IMR-90 (cell line): ENCODE measurements around the gene CD6. TPM values are rescaled to one million over a fixed set of nuclear protein-coding genes. Genes with fewer than 3 reads are reported as not detected.

Experiments
- ATAC-seq: fragments of 200-7000 bp; cut with Tn5 transposase; 2 replicates; pipeline ENCODE4 v1.9.1; 2020; ENCODE audit warnings: low read depth, mild to moderate bottlenecking, moderate library complexity
- BruUV-seq: library from RNA; stranded (reverse); fragments of 400-500 nt; replicated peaks from 2 replicates; lab custom pipeline; 2021; lab: Mats Ljungman, UMichigan
- CTCF ChIA-PET: fragments of 300-600 bp; formaldehyde crosslinking; extraction: SDS; loops from one replicate; lab custom pipeline; 2021; ENCODE audit warnings: antibody characterized with exemption; lab: Yijun Ruan, JAX
- POLR2A ChIA-PET: fragments of 300-600 bp; sonication (Branson Sonifier 250); formaldehyde crosslinking; loops from one replicate; lab custom pipeline; 2022; ENCODE audit warnings: antibody characterized with exemption; ENCODE audit not compliant: unreplicated experiment; lab: Charles Lee
- DNase-seq: peaks from one replicate; pipeline ENCODE4 v3.0.0; 2013
- H2AFZ ChIP-seq: replicated peaks from 2 replicates; pipeline ENCODE3; 2013; ENCODE audit warnings: low read length, mild to moderate bottlenecking; ENCODE audit not compliant: poor library complexity
- H2AK5ac ChIP-seq: 2 replicates; pipeline ENCODE4 v1.6.1; 2013; ENCODE audit warnings: low read depth, low read length, inconsistent platforms
- H2AK9ac ChIP-seq: replicated peaks from 2 replicates; pipeline ENCODE3; 2013; ENCODE audit warnings: mild to moderate bottlenecking, low read depth, low read length, moderate library complexity; ENCODE audit not compliant: poor library complexity
- H2BK120ac ChIP-seq: 2 replicates; pipeline ENCODE4 v1.6.1; 2013; ENCODE audit warnings: low read depth, low read length, inconsistent platforms
- H2BK15ac ChIP-seq: 3 replicates; pipeline ENCODE4 v1.6.1; 2013; ENCODE audit warnings: low read depth, low read length, inconsistent platforms
- H2BK20ac ChIP-seq: 2 replicates; pipeline ENCODE4 v1.6.1; 2013; ENCODE audit warnings: low read depth, mild to moderate bottlenecking, inconsistent platforms, low read length, moderate library complexity
- H2BK5ac ChIP-seq: 2 replicates; pipeline ENCODE4 v1.6.1; 2013; ENCODE audit warnings: mild to moderate bottlenecking, low read depth, low read length, inconsistent platforms; ENCODE audit not compliant: poor library complexity, severe bottlenecking
- H3K14ac ChIP-seq: replicated peaks from 2 replicates; pipeline ENCODE4 v1.6.1; 2013; ENCODE audit warnings: low read depth, low read length, inconsistent platforms
- H3K18ac ChIP-seq: 2 replicates; pipeline ENCODE4 v1.6.1; 2013; ENCODE audit warnings: low read depth, low read length, control low read depth
- H3K23ac ChIP-seq: 2 replicates; pipeline ENCODE4 v1.6.1; 2013; ENCODE audit warnings: low read depth, low read length, inconsistent platforms
- H3K27ac ChIP-seq: 2 replicates; pipeline ENCODE4 v1.5.1; 2013; ENCODE audit warnings: mild to moderate bottlenecking, control low read depth, low read length; ENCODE audit not compliant: insufficient read depth
- H3K27me3 ChIP-seq: 2 replicates; pipeline ENCODE4 v1.6.1; 2013; ENCODE audit warnings: low read length; ENCODE audit not compliant: control insufficient read depth, insufficient read depth
- H3K36me3 ChIP-seq: 2 replicates; pipeline ENCODE4 v1.6.1; 2013; ENCODE audit warnings: low read length, mixed read lengths; ENCODE audit not compliant: control insufficient read depth, insufficient read depth
- H3K4ac ChIP-seq: 2 replicates; pipeline ENCODE4 v1.6.1; 2013; ENCODE audit warnings: low read depth, low read length, inconsistent platforms
- H3K4me1 ChIP-seq: 2 replicates; pipeline ENCODE4 v1.6.1; 2013; ENCODE audit warnings: low read length, mixed read lengths; ENCODE audit not compliant: control insufficient read depth, insufficient read depth
- H3K4me2 ChIP-seq: 2 replicates; pipeline ENCODE4 v1.6.1; 2013; ENCODE audit warnings: low read depth, mild to moderate bottlenecking, control low read depth, low read length, moderate library complexity
- H3K4me3 ChIP-seq: 2 replicates; pipeline ENCODE4 v1.5.1; 2013; ENCODE audit warnings: low read depth, mild to moderate bottlenecking, control low read depth, low read length, moderate library complexity; ENCODE audit not compliant: insufficient read depth
- H3K56ac ChIP-seq: 2 replicates; pipeline ENCODE4 v1.6.1; 2013; ENCODE audit warnings: low read length, inconsistent platforms; ENCODE audit not compliant: insufficient read depth; ENCODE audit errors: extremely low read depth
- H3K79me1 ChIP-seq, 2 experiments: 2 replicates each; pipeline ENCODE4 v1.6.1; 2013; ENCODE audit warnings: low read length in 2 of 2, inconsistent platforms in 1 of 2, low read depth in 1 of 2
- H3K9ac ChIP-seq: 2 replicates; pipeline ENCODE4 v1.6.1; 2013; ENCODE audit warnings: low read depth, low read length, control low read depth
- H3K9me1 ChIP-seq: 2 replicates; pipeline ENCODE4 v1.6.1; 2013; ENCODE audit warnings: low read length, inconsistent platforms; ENCODE audit not compliant: insufficient read depth
- H3K9me3 ChIP-seq: 2 replicates; pipeline ENCODE4 v1.6.1; 2013; ENCODE audit warnings: low read length; ENCODE audit not compliant: control insufficient read depth, insufficient read depth
- H4K20me1 ChIP-seq: 2 replicates; pipeline ENCODE4 v1.6.1; 2013; ENCODE audit warnings: low read length, inconsistent platforms; ENCODE audit not compliant: insufficient read depth
- H4K5ac ChIP-seq: 2 replicates; pipeline ENCODE4 v1.6.1; 2013; ENCODE audit warnings: mild to moderate bottlenecking, low read depth, low read length, control low read depth
- H4K8ac ChIP-seq, 2 experiments: 2 replicates each; pipeline ENCODE4 v1.6.1; 2013; ENCODE audit warnings: low read depth in 2 of 2, low read length in 2 of 2, control low read depth in 1 of 2, inconsistent platforms in 1 of 2
- H4K91ac ChIP-seq: 2 replicates; pipeline ENCODE4 v1.6.1; 2013; ENCODE audit warnings: low read depth, low read length, inconsistent platforms; ENCODE audit not compliant: insufficient read depth
- CEBPB ChIP-seq: IDR thresholded peaks from 2 replicates; pipeline ENCODE4 v1.6.1; 2012; ENCODE audit warnings: low read depth, low read length, improper control_type of control experiment
- FOS ChIP-seq: fragments of 150-350 bp; IDR thresholded peaks from 2 replicates; pipeline ENCODE4 v1.6.1; 2016; ENCODE audit warnings: low read depth, low read length
- POLR2A ChIP-seq: IDR thresholded peaks from 2 replicates; pipeline ENCODE4 v1.6.1; 2012; ENCODE audit warnings: mild to moderate bottlenecking, low read depth, low read length
- RFX5 ChIP-seq: IDR thresholded peaks from 2 replicates; pipeline ENCODE4 v1.8.0; 2012; ENCODE audit warnings: low read depth, mild to moderate bottlenecking, low read length, moderate library complexity
- WGBS, 2 experiments: methylation state at CpG; one replicate each; pipeline versions ENCODE4 v1.1.5 to v1.1.7; 2013; ENCODE audit warnings: missing lambda C conversion rate in 2 of 2; ENCODE audit not compliant: insufficient read length in 1 of 2; ENCODE audit errors: extremely low coverage in 2 of 2; 5-methylcytosine and 5-hydroxymethylcytosine counted together
- dilution Hi-C: fragments of 300-500 bp; cut with HindIII; formaldehyde crosslinking; loops from one replicate; pipeline ENCODE4 v1.14.3; 2018; ENCODE audit warnings: low sequenced_read_pairs; ENCODE audit not compliant: unreplicated experiment
- in situ Hi-C: fragments of 300-500 bp; cut with MboI; formaldehyde crosslinking; loops from 3 replicates; pipeline ENCODE4 v1.14.3; 2019; ENCODE audit warnings: low sequenced_read_pairs, inconsistent platforms, mixed read lengths
- intact Hi-C: fragments of 100-400 bp; cut with micrococcal nuclease; formaldehyde crosslinking; loops from 2 replicates; pipeline ENCODE4 v1.10.0; 2022
- polyA plus RNA-seq, 3 experiments: library from polyadenylated mRNA; depleted of rRNA; stranded (reverse); fragments of >200 nt; gene quantifications; 2 replicates each; pipeline ENCODE4 v1.2.3, GENCODE V29; 2012; ENCODE audit warnings: low replicate concordance in 1 of 3
- total RNA-seq: library from RNA; depleted of rRNA; stranded (reverse); fragments of >200 nt; gene quantifications from 2 replicates; pipeline ENCODE4 v1.2.3, GENCODE V29; 2012
- TF ChIP-seq, protein P1 (sequence below): conservative IDR thresholded peaks from 2 replicates; pipeline ENCODE4 v1.5.1; 2012; ENCODE audit warnings: mild to moderate bottlenecking, low read depth, low read length, improper control_type of control experiment

The CD6 gene
- total and polyA plus RNA-seq, 2 of the 4 experiments (the other 2 are of a cell fraction), result not detected

DNA sequence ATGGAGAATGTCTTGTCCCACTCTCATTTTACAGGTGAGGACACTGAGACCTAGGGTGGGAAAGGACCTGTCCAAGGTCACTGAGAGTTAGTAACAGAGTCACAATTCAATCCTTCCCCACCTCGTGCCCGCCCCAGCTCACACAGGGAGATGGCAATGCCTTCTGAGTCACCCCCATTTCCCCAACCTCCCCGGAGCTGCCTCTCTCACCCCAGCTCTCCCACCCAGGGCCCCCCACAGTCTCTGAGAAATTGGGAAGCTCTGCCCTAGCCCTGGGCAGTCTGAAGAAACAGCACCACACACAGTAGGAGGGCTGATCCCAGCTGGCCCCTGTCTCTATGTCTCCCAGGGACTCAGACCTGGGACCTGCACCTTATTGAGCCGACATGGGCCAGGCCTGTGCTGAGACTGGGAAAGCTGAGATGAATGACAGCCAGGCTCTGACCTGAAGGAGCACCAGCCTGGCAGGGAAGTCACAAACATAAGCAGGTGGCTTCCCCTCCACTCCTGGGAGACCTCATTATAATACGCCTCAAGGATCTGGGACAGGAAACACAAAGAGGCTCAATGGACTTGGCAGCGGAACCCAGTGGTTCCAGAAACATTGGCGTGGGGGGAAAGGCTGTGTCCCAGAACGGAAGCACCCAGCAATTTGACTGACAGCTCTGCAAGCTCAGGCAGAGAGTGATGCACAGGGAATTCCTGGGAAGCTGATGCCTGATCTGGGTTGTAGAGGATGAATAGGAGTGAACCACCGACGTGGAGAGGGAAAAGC is 51.0 kb downstream of the CD6 start:
- H3K4me3 ChIP-seq, result no peak overlapping the region
- DNase-seq, result no peak
- ChIA-PET POLR2A (no interaction called here), CTCF (no interaction called here)
- 54% methylated on average over 7 of the region's 10 CpGs; no CpG with 5 or more reads in 1 of the 2 experiments for WGBS, 2 experiments
- H3K9me1 ChIP-seq, result no peaks in the 10 kb centered on the region
- no peak overlapping the region for H2BK20ac ChIP-seq
- no peak overlapping the region for H3K27ac ChIP-seq
- H4K20me1 ChIP-seq, result no peaks in the 10 kb centered on the region; the same call in 1 of the 2 replicates
- H2AFZ ChIP-seq, result no peak overlapping the region
- dilution Hi-C loops, result no loop called here
- no peak overlapping the region for H3K4ac ChIP-seq
- BruUV-seq, result no TSS peak
- H3K36me3 ChIP-seq, result no peaks in the 10 kb centered on the region
- H4K91ac ChIP-seq, result no peak overlapping the region
- intact Hi-C loops, result no loop called here
- no peak overlapping the region for H3K56ac ChIP-seq
- ATAC-seq, result no peak
- H3K79me1 ChIP-seq, result no peaks in the 10 kb centered on the region
- H2BK120ac ChIP-seq, result no peak overlapping the region
- H2BK5ac ChIP-seq, result no peak overlapping the region
- no peak overlapping the region for H3K23ac ChIP-seq
- H2AK5ac ChIP-seq, result no peak overlapping the region
- no peak overlapping the region for H3K18ac ChIP-seq
- no peak overlapping the region for H4K8ac ChIP-seq
- H2AK9ac ChIP-seq, result no peak overlapping the region
- in situ Hi-C loops, result no loop called here
- H3K9ac ChIP-seq, result no peak overlapping the region
- TF ChIP-seq CEBPB, result no peak
- no peak for TF ChIP-seq RFX5
- no peak for TF ChIP-seq FOS
- no peak for TF ChIP-seq POLR2A
- TF ChIP-seq, protein P1, sequence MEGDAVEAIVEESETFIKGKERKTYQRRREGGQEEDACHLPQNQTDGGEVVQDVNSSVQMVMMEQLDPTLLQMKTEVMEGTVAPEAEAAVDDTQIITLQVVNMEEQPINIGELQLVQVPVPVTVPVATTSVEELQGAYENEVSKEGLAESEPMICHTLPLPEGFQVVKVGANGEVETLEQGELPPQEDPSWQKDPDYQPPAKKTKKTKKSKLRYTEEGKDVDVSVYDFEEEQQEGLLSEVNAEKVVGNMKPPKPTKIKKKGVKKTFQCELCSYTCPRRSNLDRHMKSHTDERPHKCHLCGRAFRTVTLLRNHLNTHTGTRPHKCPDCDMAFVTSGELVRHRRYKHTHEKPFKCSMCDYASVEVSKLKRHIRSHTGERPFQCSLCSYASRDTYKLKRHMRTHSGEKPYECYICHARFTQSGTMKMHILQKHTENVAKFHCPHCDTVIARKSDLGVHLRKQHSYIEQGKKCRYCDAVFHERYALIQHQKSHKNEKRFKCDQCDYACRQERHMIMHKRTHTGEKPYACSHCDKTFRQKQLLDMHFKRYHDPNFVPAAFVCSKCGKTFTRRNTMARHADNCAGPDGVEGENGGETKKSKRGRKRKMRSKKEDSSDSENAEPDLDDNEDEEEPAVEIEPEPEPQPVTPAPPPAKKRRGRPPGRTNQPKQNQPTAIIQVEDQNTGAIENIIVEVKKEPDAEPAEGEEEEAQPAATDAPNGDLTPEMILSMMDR, result no peak
- H3K9me3 ChIP-seq, result no peaks in the 10 kb centered on the region
- no peak overlapping the region for H2BK15ac ChIP-seq
- H3K4me2 ChIP-seq, result no peak overlapping the region
- no peak overlapping the region for H4K5ac ChIP-seq
- H3K4me1 ChIP-seq, result no peaks in the 10 kb centered on the region
- H3K27me3 ChIP-seq, result peaks cover 51% of the 10 kb centered on the region
- H3K14ac ChIP-seq, result no peak overlapping the region
